Hepatocyte (in vitro differentiated cells): ENCODE data around the gene ZNF488.

Experiments
- CTCF ChIP-seq: fragments of 200-600 bp; sonication (generic); IDR thresholded peaks from 2 replicates; pipeline ENCODE4 v1.5.1; 2016; ENCODE audit warnings: antibody characterized with exemption, mild to moderate bottlenecking; ENCODE audit not compliant: poor library complexity
- EZH2phosphoT487 ChIP-seq: fragments of 200-600 bp; sonication (generic); IDR thresholded peaks from one replicate; pipeline ENCODE4 v1.6.1; 2018; ENCODE audit warnings: antibody characterized with exemption, mild to moderate bottlenecking, low read depth, moderate library complexity; ENCODE audit not compliant: unreplicated experiment, severe bottlenecking

- TF ChIP-seq EZH2phosphoT487 (no peak), CTCF (no peak)
Observed at GRCh38 chr10:47331491-47331890, 52.6 kb downstream of the ZNF488 start.
